SU-DHL-6 (cell line): Measurements from ENCODE around the gene PKNOX2.

Experiments used
- H2AFZ ChIP-seq: fragments of 200-600 bp; sonication (generic); 2 replicates; pipeline ENCODE4 v1.6.1; 2014; ENCODE audit warnings: low read depth, mild to moderate bottlenecking, moderate library complexity, mixed read lengths, antibody characterized with exemption, low read length; ENCODE audit not compliant: severe bottlenecking
- H3F3A ChIP-seq: fragments of 200-600 bp; shearing (Covaris generic); 2 replicates; pipeline ENCODE4 v1.6.0; 2016; ENCODE audit warnings: antibody characterized with exemption, mild to moderate bottlenecking; ENCODE audit not compliant: insufficient read depth
- H3K27ac ChIP-seq: fragments of 200-600 bp; sonication (generic); 2 replicates; pipeline ENCODE4 v1.5.1; 2016; ENCODE audit warnings: low read depth, mild to moderate bottlenecking, low read length, moderate library complexity, mixed read lengths
- H3K27me3 ChIP-seq: fragments of 200-600 bp; sonication (generic), shearing (Covaris generic); 2 replicates; pipeline ENCODE4 v1.6.0; 2014; ENCODE audit warnings: mild to moderate bottlenecking, low read length
- H3K36me3 ChIP-seq: fragments of 200-600 bp; sonication (generic); 2 replicates; pipeline ENCODE4 v1.6.1; 2014; ENCODE audit warnings: mild to moderate bottlenecking, low read length, mixed read lengths
- H3K4me2 ChIP-seq: fragments of 300-600, 200-600 bp; shearing (Covaris generic), sonication (generic); 2 replicates; pipeline ENCODE4 v1.6.0; 2014; ENCODE audit warnings: low read length, low read depth, mild to moderate bottlenecking; ENCODE audit not compliant: poor library complexity, severe bottlenecking
- H3K4me3 ChIP-seq: fragments of 200-600 bp; sonication (generic); 2 replicates; pipeline ENCODE4 v1.5.1; 2014; ENCODE audit warnings: antibody characterized with exemption, low read length, mild to moderate bottlenecking, mixed read lengths; ENCODE audit not compliant: insufficient read depth, poor library complexity, severe bottlenecking
- H3K79me2 ChIP-seq: fragments of 200-600 bp; sonication (generic); 2 replicates; pipeline ENCODE4 v1.6.1; 2014; ENCODE audit warnings: mild to moderate bottlenecking, low read length, moderate library complexity; ENCODE audit not compliant: insufficient read depth
- H3K9ac ChIP-seq: fragments of 200-600 bp; sonication (generic); 2 replicates; pipeline ENCODE4 v1.7.0; 2014; ENCODE audit warnings: mild to moderate bottlenecking, low read length
- H3K9me2 ChIP-seq: fragments of 200-600 bp; sonication (generic); replicated peaks from 2 replicates; pipeline ENCODE4 v1.6.1; 2014; ENCODE audit warnings: low read length; ENCODE audit not compliant: insufficient read depth
- H3K9me3 ChIP-seq: fragments of 200-600 bp; sonication (generic); 2 replicates; pipeline ENCODE4 v1.6.1; 2014; ENCODE audit warnings: low read length, mixed read lengths; ENCODE audit not compliant: insufficient read depth
- H4K20me1 ChIP-seq: fragments of 200-600 bp; sonication (generic); 2 replicates; pipeline ENCODE4 v1.6.1; 2014; ENCODE audit warnings: low read depth, mild to moderate bottlenecking, antibody characterized with exemption, low read length, moderate library complexity, mixed read lengths
- CTCF ChIP-seq: fragments of 200-600 bp; sonication (generic); IDR thresholded peaks from one replicate; pipeline ENCODE4 v1.5.1; 2017; ENCODE audit warnings: antibody characterized with exemption, mild to moderate bottlenecking, low read length, moderate library complexity; ENCODE audit not compliant: insufficient read depth, poor library complexity, severe bottlenecking
- EZH2phosphoT487 ChIP-seq: fragments of 200-600 bp; sonication (generic), shearing (Covaris generic); conservative IDR thresholded peaks from 2 replicates; pipeline ENCODE4 v1.6.1; 2018; ENCODE audit warnings: mild to moderate bottlenecking, antibody characterized with exemption, low read length, moderate library complexity, mixed read lengths

Gene PKNOX2

GRCh38 chr11:125165111-125165842 lies 726 bp downstream of the PKNOX2 start:
- Histone ChIP-seq H3K27ac (no peak overlapping the region), H3K4me2 (no peak overlapping the region), H2AFZ (no peak overlapping the region), H3K27me3 (no peaks in the 10 kb centered on the region), H3K9ac (no peak overlapping the region), H3K79me2 (no peaks in the 10 kb centered on the region), H3K9me3 (no peaks in the 10 kb centered on the region), H3K36me3 (no peaks in the 10 kb centered on the region), H3F3A (no peaks in the 10 kb centered on the region), H3K9me2 (no peaks in the 10 kb centered on the region), H3K4me3 (no peak overlapping the region), H4K20me1 (no peaks in the 10 kb centered on the region)
- no peak for TF ChIP-seq EZH2phosphoT487
- TF ChIP-seq CTCF, result no peak

- Histone ChIP-seq H3F3A (no peaks in the 10 kb centered on the region), H3K9ac (no peak overlapping the region), H3K27me3 (no peaks in the 10 kb centered on the region), H3K9me2 (no peaks in the 10 kb centered on the region), H3K4me3 (no peak overlapping the region), H3K4me2 (no peak overlapping the region), H3K27ac (no peak overlapping the region), H3K9me3 (no peaks in the 10 kb centered on the region), H3K36me3 (no peaks in the 10 kb centered on the region), H2AFZ (no peak overlapping the region), H4K20me1 (no peaks in the 10 kb centered on the region), H3K79me2 (no peaks in the 10 kb centered on the region)
- no peak for TF ChIP-seq EZH2phosphoT487
- no peak for TF ChIP-seq CTCF
Observed at GRCh38 chr11:125165843-125166763, 1.6 kb downstream of the PKNOX2 start.

GRCh38 chr11:125166764-125167291 lies 2.3 kb downstream of the PKNOX2 start:
- no peaks in the 10 kb centered on the region for H3K9me2 ChIP-seq
- H3F3A ChIP-seq, result no peaks in the 10 kb centered on the region
- no peaks in the 10 kb centered on the region for H4K20me1 ChIP-seq
- no peak overlapping the region for H3K4me2 ChIP-seq
- H3K36me3 ChIP-seq, result no peaks in the 10 kb centered on the region
- H3K9me3 ChIP-seq, result no peaks in the 10 kb centered on the region
- H3K27ac ChIP-seq, result no peak overlapping the region
- no peaks in the 10 kb centered on the region for H3K27me3 ChIP-seq
- TF ChIP-seq EZH2phosphoT487 (no peak), CTCF (no peak)
- no peak overlapping the region for H3K9ac ChIP-seq
- no peak overlapping the region for H2AFZ ChIP-seq
- H3K4me3 ChIP-seq, result no peak overlapping the region
- H3K79me2 ChIP-seq, result no peaks in the 10 kb centered on the region
